Esophagus mucosa (tissue), 1 donor: ENCODE measurements around the gene EP400. TPM values are rescaled to one million over a fixed set of nuclear protein-coding genes. Genes with fewer than 3 reads are reported as not detected.
"Not testable (repeated sequence)": the region's sequence is repeated elsewhere in the genome, so short reads cannot be mapped to it uniquely, and the experiment has no call there.

Experiments
- ATAC-seq: fragments of 200-7000 bp; cut with Tn5 transposase; one replicate; pipeline ENCODE4 v1.9.1; 2020
- total RNA-seq: library from RNA; stranded (reverse); gene quantifications from one replicate; pipeline ENCODE4 v1.2.4, GENCODE V29; 2023
- donor health status: DM: yes; HTN: yes; CAD: no.

EP400 gene
- total RNA-seq, 1 donor from 2014 or later = 26.1 TPM

DNA sequence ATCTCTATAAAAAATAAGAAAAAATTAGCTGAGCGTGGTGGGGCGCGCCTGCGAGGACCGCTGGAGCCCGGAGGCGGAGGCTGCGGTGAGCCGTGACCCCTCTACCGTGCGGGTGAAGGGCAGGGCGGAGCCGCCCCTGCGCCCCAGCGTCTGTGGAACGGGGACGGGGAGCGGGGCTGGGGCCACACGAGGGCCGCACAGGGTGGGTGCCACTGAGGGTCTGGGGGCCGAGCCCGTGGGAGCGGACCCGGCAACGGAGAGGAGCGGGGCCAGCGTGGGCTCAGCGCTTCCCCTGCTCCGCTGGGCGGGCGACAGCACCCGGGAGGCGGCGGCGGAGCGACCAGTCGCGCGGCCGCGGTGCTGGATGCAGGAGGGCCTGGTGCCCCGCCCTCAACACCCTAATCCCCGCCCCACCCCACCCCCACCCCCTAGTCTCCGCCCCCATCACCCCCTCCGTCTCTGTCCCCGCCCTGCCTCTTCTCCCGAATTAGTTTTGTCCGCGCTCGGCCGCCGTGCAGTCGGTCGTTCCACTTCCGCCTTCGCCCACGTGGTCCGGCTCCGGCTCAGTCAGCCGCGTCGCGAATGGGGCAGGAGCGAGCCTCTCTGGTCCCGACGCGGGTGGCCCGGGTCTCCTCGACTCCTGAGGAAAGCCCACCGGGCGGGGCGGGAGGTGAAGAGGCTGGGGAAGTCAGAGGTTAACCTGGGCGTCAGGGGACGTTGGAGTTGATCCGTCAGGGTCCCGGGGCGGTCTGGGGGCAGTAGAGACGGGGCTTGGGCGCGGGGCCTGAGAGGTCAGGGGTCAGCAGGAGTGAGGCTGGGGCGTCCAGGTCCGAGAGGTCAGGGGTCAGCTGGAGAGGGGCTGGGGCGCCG lies 20.8 kb upstream of the EP400 start, which contains the start of gene PUS1:
Gene PUS1, plus strand, starts transcription at position 566 of the 870 bp plus-strand sequence. CDS start 447 bp downstream, outside the sequence.
- ATAC-seq = peak; percentile 92

DNA sequence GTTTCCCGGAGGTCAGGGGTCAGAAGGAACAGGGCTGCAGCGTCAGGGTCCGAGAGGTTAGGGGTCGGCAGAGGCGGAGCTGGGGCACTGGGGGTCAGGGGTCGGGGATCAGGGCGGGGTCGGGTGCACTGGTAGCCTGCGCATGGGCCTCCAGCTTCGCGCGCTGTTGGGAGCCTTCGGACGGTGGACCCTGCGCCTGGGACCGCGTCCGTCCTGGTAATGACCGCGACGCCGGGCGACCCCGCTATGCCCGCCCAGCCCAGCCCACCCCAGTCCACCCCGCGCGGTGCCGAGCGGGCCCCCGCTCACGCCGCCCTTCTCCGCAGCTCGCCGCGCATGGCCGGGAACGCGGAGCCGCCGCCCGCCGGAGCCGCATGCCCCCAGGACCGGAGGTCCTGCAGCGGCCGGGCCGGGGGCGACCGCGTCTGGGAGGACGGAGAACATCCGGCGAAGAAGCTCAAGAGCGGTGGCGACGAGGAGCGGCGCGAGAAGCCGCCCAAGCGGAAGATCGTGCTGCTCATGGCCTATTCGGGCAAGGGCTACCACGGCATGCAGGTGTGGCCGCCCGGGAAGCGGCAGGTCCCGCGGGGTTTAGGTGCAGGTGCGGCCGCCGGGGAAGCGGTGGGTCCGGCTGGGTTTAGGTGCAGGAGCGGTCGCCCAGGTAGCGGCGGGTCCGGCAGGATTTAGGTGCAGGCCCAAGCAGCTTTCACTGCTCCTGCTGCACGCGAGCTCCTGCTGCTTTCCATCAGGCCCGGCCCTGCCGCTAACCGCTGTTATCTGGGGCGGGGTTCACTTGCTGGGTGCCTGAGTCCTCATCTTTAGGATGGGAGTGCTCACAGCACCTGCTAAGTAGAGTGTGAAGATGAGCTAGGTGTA lies 19.9 kb upstream of the EP400 start:
- peak; percentile 30 for ATAC-seq

DNA sequence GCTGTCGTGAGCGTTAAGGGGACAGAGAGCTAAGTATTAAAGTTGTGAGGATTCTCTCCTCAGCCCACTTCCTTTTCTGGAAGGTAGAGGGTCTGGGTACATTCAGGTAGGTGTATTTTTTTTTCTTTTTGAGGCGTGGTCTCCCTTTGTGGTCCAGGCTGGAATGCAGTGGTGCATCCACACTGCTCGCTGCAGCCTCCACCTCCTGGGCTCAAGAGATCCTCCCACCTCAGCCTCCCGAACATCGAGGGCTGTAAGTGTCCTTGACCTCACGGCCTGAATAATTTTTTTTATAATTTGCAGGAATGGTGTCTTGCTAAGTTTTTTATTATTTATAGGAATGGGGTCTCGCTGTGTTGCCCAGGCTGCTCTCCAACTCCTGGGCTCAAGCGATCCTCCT lies 19.2 kb upstream of the EP400 start:
- ATAC-seq = no peak

DNA sequence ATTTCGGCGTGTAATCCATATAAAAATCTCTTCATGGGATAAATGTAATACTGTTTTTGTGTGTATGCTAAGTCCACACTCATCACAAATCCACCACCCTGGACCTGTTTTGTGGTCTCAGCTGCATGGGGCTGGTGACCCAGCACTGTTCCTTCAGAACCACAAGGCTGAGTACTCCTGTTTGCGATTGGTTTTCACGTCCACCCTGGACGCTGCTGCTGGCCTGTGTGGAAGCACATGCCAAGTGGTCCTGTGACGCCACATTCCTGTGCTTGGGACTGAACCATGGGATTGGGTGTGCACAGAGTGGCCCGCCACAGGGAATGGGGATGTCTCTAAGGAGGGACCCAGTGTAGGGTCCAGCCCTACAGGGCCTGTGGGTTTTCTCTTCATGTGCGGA lies 16.4 kb upstream of the EP400 start:
- no peak for ATAC-seq

DNA sequence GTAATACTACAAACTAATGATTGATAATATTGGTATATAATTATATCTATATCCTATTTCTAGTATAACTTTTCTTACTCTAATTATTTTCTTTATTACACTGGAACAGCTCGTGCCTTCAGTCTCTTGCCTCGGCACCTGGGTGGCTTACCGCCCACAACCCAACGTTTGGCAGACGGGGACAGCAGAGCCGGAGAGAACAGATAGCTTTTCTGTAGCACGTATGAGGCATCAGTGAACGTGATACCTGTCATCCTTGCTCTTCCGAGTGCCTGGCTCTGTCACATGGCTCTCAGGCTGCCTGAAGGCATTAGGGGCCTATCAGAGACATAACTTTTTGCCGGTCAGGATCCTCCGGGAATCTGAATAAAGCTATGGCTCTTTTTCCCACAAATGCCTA lies 15.2 kb upstream of the EP400 start:
- no peak for ATAC-seq

DNA sequence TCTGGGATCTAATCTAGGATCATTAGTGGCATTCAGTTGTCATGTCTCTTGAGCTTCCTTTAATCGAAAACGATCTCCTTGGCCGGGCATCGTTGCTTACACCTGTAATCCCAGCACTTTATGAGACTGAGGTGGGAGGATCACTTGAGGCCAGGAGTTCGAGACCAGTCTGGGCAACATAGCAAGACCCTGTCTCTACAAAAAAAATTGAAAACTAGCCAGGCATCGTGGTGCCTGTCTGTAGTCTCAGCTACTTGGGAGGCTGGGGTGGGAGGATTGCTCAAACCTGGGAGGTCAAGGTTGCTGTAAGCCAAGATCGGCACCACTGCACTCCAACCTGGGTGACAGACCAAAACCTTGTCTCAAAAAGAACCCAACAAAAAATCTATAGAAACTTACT lies 11.7 kb upstream of the EP400 start:
- ATAC-seq = no peak

DNA sequence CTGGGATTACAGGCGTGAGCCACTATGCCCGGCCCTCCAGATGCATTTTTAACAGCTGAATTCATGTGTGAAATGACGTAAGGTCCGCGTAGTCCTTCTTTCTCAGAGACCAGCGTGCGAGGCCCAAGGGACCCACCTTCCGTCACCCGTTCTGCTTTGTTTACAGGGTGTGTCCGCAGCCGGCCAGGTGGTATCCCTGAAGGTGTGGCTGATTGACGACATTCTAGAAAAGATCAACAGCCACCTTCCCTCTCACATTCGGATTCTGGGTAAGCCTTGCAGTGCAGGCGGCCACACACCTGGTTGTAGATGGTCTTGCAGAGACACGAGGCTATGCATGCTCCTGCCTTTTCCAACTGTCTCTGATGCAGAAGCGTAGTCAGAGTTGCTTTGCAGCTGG lies 10.7 kb upstream of the EP400 start:
- ATAC-seq = no peak

DNA sequence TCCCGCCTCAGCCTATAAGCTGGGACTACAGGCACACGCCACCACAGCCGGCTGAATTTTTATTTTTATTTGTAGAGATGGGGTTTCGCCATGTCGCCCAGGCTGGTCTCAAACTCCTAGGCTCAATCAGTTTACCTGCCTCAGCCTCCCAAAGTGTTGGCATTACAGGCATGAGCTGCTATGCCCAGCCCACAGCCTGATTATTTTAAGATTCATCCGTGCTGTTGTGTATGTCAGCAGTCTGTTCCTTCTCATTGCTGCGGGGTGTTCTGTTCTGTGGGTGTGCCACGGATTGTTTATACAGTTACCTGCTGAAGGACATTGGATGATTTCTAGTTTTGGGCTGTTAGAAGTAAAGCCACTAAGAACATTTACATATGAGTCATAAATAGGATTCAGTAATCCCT lies 9.6 kb upstream of the EP400 start:
- peak; percentile 90 for ATAC-seq

DNA sequence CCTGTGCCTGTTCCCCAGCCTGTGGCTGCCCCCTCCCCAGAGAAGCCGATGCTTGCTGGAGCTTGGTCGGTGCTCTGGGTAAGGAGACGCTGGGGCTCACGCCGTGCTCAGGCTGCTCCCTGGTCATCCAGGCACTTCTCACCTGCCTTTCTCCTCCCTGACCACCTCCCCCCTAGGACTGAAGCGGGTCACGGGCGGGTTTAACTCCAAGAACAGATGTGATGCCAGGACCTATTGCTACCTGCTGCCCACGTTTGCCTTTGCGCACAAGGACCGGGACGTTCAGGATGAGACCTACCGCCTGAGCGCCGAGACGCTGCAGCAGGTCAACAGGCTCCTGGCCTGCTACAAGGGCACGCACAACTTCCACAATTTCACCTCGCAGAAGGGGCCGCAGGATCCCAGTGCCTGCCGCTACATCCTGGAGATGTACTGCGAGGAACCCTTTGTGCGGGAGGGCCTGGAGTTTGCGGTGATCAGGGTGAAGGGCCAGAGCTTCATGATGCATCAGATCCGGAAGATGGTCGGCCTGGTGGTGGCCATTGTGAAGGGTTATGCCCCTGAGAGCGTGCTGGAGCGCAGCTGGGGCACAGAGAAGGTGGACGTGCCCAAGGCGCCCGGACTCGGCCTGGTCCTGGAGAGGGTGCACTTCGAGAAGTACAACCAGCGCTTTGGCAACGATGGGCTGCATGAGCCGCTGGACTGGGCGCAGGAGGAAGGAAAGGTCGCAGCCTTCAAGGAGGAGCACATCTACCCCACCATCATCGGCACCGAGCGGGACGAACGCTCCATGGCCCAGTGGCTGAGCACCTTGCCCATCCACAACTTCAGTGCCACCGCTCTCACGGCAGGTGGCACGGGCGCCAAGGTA lies 8.4 kb upstream of the EP400 start:
- ATAC-seq = no peak

DNA sequence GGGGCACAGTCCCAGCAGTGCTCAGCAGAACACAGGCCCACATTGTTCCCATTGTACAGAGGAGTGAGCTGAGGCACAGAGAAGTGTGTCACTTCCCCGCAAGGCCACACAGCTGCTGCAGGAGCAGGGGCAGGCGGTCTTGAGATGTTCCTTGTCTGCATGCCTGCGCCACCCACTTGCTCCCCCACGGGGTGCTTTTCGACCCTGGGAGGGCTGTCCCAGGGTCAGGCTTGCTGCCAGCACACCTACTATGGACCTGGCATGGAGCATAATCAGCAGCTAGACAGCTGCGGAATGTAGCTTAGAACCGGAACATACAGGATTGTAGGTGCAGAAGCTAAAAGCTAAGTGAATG lies 7.8 kb upstream of the EP400 start:
- ATAC-seq = no peak

DNA sequence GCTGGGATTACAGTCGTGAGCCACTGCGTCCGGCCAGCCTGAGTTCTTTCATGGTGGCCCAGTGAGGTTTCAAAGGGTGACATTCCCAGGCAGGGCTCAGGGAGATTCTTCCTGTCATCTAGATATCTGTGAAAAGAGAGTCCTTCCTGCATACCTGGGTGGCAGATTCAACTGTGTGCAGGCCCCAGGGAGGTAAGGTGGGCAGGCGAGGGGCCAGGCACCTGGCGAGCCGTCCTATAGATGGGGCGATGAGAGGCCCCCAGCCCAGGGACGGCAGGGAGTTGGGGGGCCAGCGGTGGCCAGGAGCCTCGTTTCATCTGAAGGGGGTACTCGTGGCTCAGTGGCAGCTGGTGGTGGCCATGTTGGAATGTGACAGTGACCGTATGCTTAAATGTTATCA lies 7.1 kb upstream of the EP400 start:
- ATAC-seq = no peak

DNA sequence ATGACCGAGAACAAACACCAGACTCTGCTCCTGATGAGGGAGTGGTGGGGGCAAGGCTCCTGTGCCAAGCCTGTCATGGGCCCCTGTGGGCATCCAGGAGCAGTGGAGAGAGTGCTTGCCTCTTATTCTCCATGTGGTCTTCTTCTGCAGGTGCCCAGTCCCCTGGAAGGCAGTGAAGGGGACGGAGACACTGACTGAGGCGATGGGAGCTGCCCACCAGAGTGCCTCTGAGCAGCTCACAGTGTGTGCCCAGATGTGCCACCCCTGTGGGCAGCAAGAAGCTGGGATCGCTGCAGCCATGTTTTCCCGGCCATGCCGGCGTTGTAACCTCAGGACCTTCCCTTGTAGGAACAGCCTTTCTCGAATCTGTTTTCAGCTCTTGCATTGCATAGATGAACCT lies 6.4 kb upstream of the EP400 start:
- no peak for ATAC-seq

DNA sequence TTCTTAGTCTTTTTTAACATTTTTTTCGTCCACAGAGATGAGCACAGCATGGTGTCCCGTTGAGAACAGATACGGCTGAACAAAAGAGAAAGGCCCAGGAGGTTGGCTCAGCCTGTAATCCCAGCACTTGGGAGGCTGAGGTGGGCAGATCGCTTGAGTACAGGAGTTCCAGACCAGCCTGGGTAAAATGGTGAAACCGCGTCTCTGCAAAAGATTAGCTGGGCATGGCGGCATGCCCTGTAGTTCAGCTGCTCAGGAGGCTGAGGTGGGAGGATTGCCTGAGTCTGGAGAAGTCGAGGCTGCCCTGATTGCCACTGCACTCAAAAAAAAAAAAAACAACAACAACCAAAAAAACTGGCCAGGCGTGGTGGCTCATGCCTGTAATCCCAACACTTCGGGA lies 5.9 kb upstream of the EP400 start:
- no peak for ATAC-seq

DNA sequence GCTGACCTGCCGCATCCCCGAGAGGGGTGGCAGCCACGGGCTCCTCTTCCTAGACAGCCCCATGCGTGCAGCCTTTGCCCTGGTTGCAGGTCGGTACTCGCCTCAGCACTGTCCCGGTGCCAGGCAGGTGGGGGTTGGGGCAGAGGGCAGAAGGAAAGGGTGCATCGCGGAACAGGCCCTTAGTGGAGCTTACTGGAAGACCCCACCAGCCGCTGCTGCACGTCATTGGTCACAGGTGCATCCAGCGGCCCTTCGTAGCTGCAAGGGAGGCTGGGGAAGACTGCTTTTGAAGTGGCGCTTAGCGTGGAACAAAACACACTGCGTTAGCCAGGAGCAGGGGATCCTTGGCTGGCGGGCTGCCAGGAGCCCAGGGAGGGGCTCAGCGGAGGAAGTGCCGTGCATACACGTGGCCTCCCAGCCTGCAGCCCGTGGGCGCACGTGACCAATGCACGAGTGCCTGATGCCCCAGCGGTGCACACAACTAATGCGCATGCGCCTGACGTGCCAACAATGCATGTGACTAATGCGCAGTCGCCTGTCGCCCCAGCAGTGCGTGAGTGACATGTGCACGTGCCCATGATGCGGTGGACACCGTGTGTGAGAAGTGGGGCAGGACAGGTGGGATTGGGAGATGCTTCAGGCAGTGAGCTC lies 5.0 kb upstream of the EP400 start:
- no peak for ATAC-seq

DNA sequence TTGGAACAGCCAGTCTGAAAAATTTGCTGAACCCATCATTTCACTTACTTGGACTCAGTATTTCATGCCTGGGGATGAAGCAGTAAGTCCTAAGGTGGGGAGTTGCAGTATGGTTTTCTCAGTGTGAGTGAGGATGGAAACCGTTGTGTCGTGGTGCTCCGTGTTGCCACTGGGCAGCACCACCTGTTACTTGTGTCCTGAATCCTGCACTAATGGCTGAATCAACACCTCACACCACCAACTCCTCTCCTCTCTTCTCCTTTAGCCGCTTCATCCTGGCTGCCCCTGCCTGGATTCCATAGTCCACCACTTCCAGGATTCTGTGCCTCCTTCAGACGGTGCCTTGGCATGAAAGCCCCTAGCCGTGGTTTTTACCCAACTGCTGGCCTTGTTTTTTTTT lies 3.0 kb upstream of the EP400 start:
- ATAC-seq = no peak

DNA sequence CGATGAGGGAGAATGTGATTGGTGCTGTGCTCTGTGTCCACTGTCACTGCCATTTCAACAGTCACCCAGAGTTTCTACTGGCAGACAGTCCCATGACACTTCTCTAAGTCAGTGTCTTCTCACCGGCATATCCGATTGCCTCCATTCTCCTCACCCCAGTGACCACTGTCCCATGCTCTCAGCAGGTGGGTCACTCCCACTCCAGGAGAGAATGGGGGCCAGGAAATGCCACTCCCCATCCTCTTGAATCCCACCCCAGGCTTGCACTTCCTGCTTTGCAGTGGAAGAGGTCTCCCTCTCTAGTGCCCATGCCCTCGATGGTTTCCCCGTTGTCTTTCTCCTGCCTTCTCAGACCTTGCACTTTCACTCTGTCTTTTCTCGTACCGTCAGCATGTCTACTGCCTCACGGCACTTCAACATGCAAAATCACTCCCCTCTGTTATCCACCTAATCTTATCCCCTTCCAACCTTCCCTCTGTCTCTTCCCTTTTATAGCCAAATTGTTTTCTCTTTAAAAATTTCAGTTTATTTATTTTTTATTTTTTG lies 2.2 kb upstream of the EP400 start:
- no peak for ATAC-seq

DNA sequence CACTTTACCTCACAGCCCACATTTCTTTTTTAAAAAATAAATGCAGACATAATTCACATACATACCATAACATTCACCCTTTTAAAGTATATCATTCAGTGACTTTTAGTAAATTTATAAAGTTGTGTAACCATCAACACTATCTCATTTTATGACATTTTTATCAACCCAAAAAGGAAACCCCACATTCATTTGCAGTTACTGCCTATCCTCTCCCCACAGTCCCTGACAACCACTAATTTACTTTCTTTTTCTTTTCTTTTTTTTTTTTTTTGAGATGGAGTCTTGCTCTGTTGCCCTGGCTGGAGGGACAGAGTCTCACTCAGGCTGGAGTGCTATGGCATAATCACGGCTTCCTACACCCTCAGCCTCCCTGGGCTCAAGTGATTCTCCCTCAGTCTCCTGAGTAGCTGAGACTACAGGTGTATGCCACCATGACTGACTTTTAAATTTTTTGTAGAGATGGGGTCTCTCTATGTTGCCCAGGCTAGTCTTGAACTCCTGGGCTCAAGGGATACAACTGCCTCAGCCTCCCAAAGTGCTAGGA lies 1.5 kb upstream of the EP400 start:
- ATAC-seq = no peak

DNA sequence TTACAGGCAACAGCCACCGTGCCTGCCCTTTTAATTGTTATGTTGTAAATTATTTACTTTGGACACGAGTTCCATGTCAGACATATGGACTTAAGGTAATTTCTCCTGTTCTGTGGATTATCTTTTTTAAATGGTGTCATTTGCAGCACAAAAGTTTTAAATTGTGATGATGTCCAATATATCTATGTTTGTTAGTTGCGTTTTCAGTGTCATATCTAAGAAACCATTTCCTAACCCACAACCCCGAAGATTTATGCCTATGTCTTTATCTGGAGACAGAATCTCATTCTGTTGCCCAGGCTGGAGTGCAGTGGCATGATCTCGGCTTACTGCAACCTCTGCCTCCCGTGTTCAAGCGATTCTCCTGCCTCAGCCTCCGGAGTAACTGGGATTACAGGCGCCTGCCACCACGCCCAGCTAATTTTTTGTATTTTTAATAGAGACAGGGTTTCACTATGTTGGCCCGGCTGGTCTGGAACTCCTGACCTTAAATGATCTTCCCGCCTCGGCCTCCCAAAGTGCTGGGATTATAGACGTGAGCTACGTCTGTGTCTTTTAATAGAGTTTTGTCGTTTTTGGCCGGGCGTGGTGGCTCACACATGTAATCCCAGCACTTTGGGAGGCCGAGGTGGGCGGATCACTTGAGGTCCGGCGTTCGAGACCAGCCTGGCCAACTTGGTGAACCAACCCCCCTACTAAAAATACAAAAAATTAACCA lies 870 bp upstream of the EP400 start:
- not testable (repeated sequence) for ATAC-seq

DNA sequence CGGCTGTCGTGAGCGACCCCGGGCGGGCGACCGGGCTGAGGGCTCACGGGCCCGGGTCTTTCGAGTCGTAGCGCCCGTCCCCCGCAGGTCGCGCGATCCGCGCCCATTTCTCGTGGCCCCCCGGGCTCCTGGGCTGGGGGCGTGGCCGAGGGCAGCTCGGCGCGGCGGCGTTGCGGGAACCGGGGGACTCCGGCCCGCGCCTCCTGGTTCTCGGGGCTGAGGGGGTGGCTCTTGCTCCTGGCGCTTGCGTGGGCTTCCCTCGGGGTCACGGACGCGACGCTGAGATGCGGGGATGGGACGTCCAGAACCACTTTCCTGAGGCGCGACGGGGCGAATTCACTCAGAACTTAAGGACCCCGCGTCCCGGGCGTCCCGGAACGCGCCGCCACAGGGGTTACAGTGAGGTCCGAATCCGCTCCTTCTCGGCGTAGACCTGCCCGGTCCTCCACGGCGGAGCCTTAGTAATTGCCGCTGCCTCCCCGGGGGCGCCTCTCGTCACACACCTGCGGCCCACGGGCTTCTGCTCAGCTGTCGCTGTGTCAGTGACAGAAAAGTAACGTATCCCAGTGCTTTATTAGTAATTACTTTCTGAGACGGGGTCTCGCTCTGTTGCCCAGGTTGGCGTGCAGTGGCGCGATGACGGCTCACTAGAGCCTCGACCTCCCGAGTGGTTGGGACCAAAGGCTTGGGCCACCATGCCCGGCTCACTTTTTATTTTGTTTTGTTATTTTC lies 606 bp downstream of the EP400 start:
- peak; percentile 15 for ATAC-seq

DNA sequence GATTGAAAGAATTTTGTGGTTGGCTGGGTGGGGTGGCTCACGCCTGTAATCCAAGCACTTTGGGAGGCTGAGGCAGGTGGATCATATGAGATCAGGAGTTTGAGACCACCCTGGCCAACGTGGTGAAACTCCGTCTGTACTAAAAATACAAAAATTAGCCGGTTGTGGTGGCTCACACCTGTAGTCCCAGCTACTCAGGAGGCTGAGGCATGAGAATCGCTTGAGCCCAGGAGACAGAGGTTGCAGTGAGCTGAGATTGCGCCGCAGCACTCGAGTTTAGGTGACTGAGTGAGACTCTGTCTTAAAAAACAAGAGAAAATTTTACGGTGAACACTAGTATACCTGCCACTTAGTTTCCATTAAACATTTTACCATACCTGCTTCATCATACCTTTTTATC lies 4.1 kb downstream of the EP400 start:
- not testable (repeated sequence) for ATAC-seq
